Neuronal stem cell (in vitro differentiated cells): ENCODE results near the gene PRRT2.

Source experiments
- DNase-seq: peaks from one replicate; pipeline ENCODE4 v3.0.0-alpha.2; 2013; ENCODE audit warnings: low spot score
- H2AFZ ChIP-seq: one replicate; pipeline ENCODE4 v1.6.1; 2013; ENCODE audit warnings: mild to moderate bottlenecking, low read length, inconsistent platforms
- H2AK5ac ChIP-seq: 2 replicates; pipeline ENCODE4 v1.6.1; 2013; ENCODE audit warnings: low read depth, mild to moderate bottlenecking, inconsistent platforms, low read length, moderate library complexity, mixed read lengths
- H2BK120ac ChIP-seq: 2 replicates; pipeline ENCODE4 v1.6.1; 2013; ENCODE audit warnings: low read depth, mild to moderate bottlenecking, inconsistent platforms, low read length, moderate library complexity, mixed read lengths
- H2BK12ac ChIP-seq: one replicate; pipeline ENCODE4 v1.6.1; 2013; ENCODE audit warnings: low read length, inconsistent platforms
- H2BK15ac ChIP-seq: 2 replicates; pipeline ENCODE4 v1.6.1; 2013; ENCODE audit warnings: mild to moderate bottlenecking, low read length, inconsistent platforms, mixed read lengths
- H2BK5ac ChIP-seq: one replicate; pipeline ENCODE4 v1.6.1; 2013; ENCODE audit warnings: inconsistent platforms, mild to moderate bottlenecking, low read length, moderate library complexity
- H3K14ac ChIP-seq: one replicate; pipeline ENCODE4 v1.6.1; 2013; ENCODE audit warnings: low read length, inconsistent platforms
- H3K18ac ChIP-seq: 2 replicates; pipeline ENCODE4 v1.6.1; 2013; ENCODE audit warnings: low read length, inconsistent platforms
- H3K23ac ChIP-seq: 2 replicates; pipeline ENCODE4 v1.6.1; 2013; ENCODE audit warnings: low read depth, mild to moderate bottlenecking, mixed read lengths, low read length, inconsistent platforms; ENCODE audit not compliant: poor library complexity
- H3K27ac ChIP-seq: replicated peaks from 3 replicates; pipeline ENCODE4 v1.5.1; 2013; ENCODE audit warnings: low read length, inconsistent platforms
- H3K27me3 ChIP-seq, 3 experiments: 2 replicates each; pipeline ENCODE4 v1.6.1; 2013; ENCODE audit warnings: low read length in 3 of 3, mild to moderate bottlenecking in 2 of 3, inconsistent platforms in 1 of 3, low read depth in 1 of 3, mixed read lengths in 1 of 3, moderate library complexity in 1 of 3; ENCODE audit not compliant: control insufficient read depth in 3 of 3, insufficient read depth in 3 of 3
- H3K36me3 ChIP-seq, 2 donors: replicated peaks in 1 of 2; 2 replicates each; pipeline ENCODE4 v1.6.1; 2013; ENCODE audit warnings: low read length in 2 of 2; ENCODE audit not compliant: control insufficient read depth in 2 of 2, insufficient read depth in 2 of 2
- H3K4ac ChIP-seq: 2 replicates; pipeline ENCODE4 v1.6.1; 2013; ENCODE audit warnings: inconsistent platforms, mild to moderate bottlenecking, low read length, moderate library complexity
- H3K4me1 ChIP-seq, 2 donors: 1 replicate in 1 of 2; 2 replicates in 1 of 2; pipeline ENCODE4 v1.6.1; 2013; ENCODE audit warnings: low read length in 2 of 2, low read depth in 1 of 2; ENCODE audit not compliant: control insufficient read depth in 2 of 2, insufficient read depth in 1 of 2
- H3K4me2 ChIP-seq: one replicate; pipeline ENCODE4 v1.6.1; 2013; ENCODE audit warnings: mild to moderate bottlenecking, low read length, inconsistent platforms; ENCODE audit not compliant: insufficient read depth, poor library complexity, severe bottlenecking
- H3K4me3 ChIP-seq, 2 donors: 2 replicates each; pipeline ENCODE4 v1.5.1; 2013; ENCODE audit warnings: low read length in 2 of 2, mild to moderate bottlenecking in 2 of 2, inconsistent platforms in 1 of 2, moderate library complexity in 1 of 2
- H3K79me1 ChIP-seq: one replicate; pipeline ENCODE4 v1.6.1; 2013; ENCODE audit warnings: low read depth, mild to moderate bottlenecking, inconsistent platforms, low read length, moderate library complexity
- H3K9ac ChIP-seq: one replicate; pipeline ENCODE4 v1.6.1; 2013; ENCODE audit warnings: mild to moderate bottlenecking, low read depth, low read length, inconsistent platforms; ENCODE audit not compliant: poor library complexity
- H3K9me3 ChIP-seq, 2 donors: replicated peaks in 1 of 2; 2 replicates each; pipeline versions ENCODE3 to v1.6.1; 2013; ENCODE audit warnings: low read length in 2 of 2, mild to moderate bottlenecking in 2 of 2, inconsistent platforms in 1 of 2, low read depth in 1 of 2, mixed read lengths in 1 of 2, moderate library complexity in 1 of 2; ENCODE audit not compliant: control insufficient read depth in 2 of 2, insufficient read depth in 1 of 2
- H4K8ac ChIP-seq: one replicate; pipeline ENCODE4 v1.6.1; 2013; ENCODE audit warnings: low read depth, mild to moderate bottlenecking, inconsistent platforms, low read length, moderate library complexity
- H4K91ac ChIP-seq: one replicate; pipeline ENCODE4 v1.6.1; 2013; ENCODE audit warnings: low read length, low read depth, mild to moderate bottlenecking, inconsistent platforms; ENCODE audit not compliant: poor library complexity
- WGBS, 2 donors: extraction: QIAGEN DNeasy Blood & Tissue Kit; methylation state at CpG; one replicate each; pipeline ENCODE4 v1.1.7; 2013; ENCODE audit warnings: missing lambda C conversion rate in 2 of 2, mixed read lengths in 1 of 2; ENCODE audit not compliant: insufficient read length in 2 of 2, insufficient replicate concordance in 1 of 2; ENCODE audit errors: extremely low coverage in 2 of 2; 5-methylcytosine and 5-hydroxymethylcytosine counted together

The PRRT2 gene

GRCh38 chr16:29810699-29811169 is 1.3 kb upstream of the PRRT2 start:
- Histone ChIP-seq H2AK5ac (no peak overlapping the region), H3K4me2 (no peak overlapping the region), H3K79me1 (peaks cover 28% of the 10 kb centered on the region), H3K4ac (no peak overlapping the region), H3K14ac (no peak overlapping the region), H2BK120ac (no peak overlapping the region), H3K27ac (peak overlapping the region; percentile 97), H4K8ac (no peak overlapping the region), H3K4me1 (peaks cover 50 to 52% of the 10 kb centered on the region in 2 donors), H4K91ac (no peak overlapping the region), H3K36me3 (peaks cover 20 to 37% of the 10 kb centered on the region in 2 donors), H3K4me3 (peak overlapping the region in 1 of 2 donors; percentile 71), H2AFZ (no peak overlapping the region), H3K18ac (peak overlapping the region; percentile 20), H2BK5ac (no peak overlapping the region), H3K23ac (no peak overlapping the region), H3K27me3 (no peaks in the 10 kb centered on the region), H2BK15ac (no peak overlapping the region), H3K9ac (peak overlapping the region; percentile 17), H3K9me3 (peaks cover 0 to 2% of the 10 kb centered on the region in 2 donors), H2BK12ac (no peak overlapping the region)
- no peak for DNase-seq
- no CpG with 5 or more reads among the region's 9 CpGs for WGBS, 2 donors

DNA sequence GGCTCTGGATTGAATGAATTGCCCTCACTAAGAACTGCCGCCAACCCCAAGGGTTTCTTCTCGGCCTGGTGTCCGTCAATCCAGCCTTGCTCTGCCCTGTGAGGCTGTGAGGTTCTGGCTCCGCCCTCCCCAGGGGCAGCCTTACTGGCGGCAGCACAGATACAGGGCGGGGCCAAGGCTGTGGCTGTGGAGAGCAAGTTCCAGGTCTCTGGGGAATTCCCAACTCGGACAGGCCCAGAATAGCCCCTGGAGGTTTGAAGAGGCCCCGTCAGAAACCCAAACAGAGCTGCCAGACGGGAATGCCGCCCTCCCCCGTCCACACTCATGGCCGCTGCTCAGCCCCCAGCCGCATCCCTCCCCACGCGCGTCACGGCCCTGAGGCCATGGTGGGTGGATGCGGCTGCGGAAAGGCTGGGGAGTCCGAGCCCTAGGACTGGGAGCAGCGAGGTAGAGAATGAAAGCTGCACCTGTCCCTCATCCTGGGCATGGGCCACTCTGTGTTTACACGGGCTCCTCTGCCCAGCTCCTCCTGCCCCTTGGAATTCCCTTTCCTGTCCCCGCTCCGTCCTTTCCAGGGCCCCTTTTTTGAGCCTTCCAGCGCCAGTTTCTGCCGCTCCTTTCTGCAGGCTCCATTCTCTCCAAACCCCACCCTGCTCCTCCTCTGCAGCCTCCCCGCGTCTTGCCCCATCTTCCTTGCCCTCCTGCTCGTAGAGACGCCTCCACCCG is 660 bp upstream of the PRRT2 start:
- Histone ChIP-seq H3K14ac (peak overlapping the region; percentile 99), H3K9me3 (peaks cover 0 to 2% of the 10 kb centered on the region in 2 donors), H3K36me3 (peaks cover 20 to 37% of the 10 kb centered on the region in 2 donors), H2BK5ac (peak overlapping the region; percentile 97), H3K27ac (peak overlapping the region; percentile 97), H2AK5ac (peak overlapping the region; percentile 36), H4K91ac (no peak overlapping the region), H3K4me1 (peaks cover 50 to 52% of the 10 kb centered on the region in 2 donors), H3K4me2 (peak overlapping the region; percentile 96), H3K4ac (peak overlapping the region; percentile 97), H3K79me1 (peaks cover 28% of the 10 kb centered on the region), H2BK15ac (peak overlapping the region; percentile 83), H3K27me3 (no peaks in the 10 kb centered on the region), H2AFZ (peak overlapping the region; percentile 80), H4K8ac (no peak overlapping the region), H3K4me3 (peak overlapping the region; percentile 71 to 75), H2BK120ac (peak overlapping the region; percentile 56), H3K9ac (peak overlapping the region; percentile 96), H3K23ac (peak overlapping the region; percentile 92), H3K18ac (peak overlapping the region; percentile 99), H2BK12ac (peak overlapping the region; percentile 46)
- DNase-seq: peak; percentile 95
- WGBS, 2 donors: no CpG with 5 or more reads among the region's 31 CpGs

GRCh38 chr16:29812754-29813643 is 1.0 kb downstream of the PRRT2 start:
- H2BK5ac ChIP-seq: peak overlapping the region; percentile 97
- peak overlapping the region; percentile 97 for H3K27ac ChIP-seq
- DNase-seq: no peak
- peaks cover 20 to 33% of the 10 kb centered on the region in 2 donors for H3K36me3 ChIP-seq
- peak overlapping the region; percentile 34 for H3K23ac ChIP-seq
- peak overlapping the region; percentile 96 for H3K4me2 ChIP-seq
- no peak overlapping the region for H2BK12ac ChIP-seq
- H3K4me1 ChIP-seq: peaks cover 51 to 57% of the 10 kb centered on the region in 2 donors
- H3K9me3 ChIP-seq: no peaks in the 10 kb centered on the region
- peak overlapping the region; percentile 71 to 95 for H3K4me3 ChIP-seq
- H4K91ac ChIP-seq: no peak overlapping the region
- H2BK120ac ChIP-seq: peak overlapping the region; percentile 66
- no peaks in the 10 kb centered on the region for H3K27me3 ChIP-seq
- no peak overlapping the region for H3K4ac ChIP-seq
- H2AFZ ChIP-seq: peak overlapping the region; percentile 80
- peak overlapping the region; percentile 91 for H2BK15ac ChIP-seq
- peak overlapping the region; percentile 99 for H3K18ac ChIP-seq
- H2AK5ac ChIP-seq: peak overlapping the region; percentile 94
- peaks cover 30% of the 10 kb centered on the region for H3K79me1 ChIP-seq
- no peak overlapping the region for H3K14ac ChIP-seq
- no peak overlapping the region for H4K8ac ChIP-seq
- no CpG with 5 or more reads among the region's 9 CpGs for WGBS, 2 donors
- peak overlapping the region; percentile 92 for H3K9ac ChIP-seq
